GM21786 (cell line): ENCODE results near the gene CALCOCO1.
"Not testable (repeated sequence)": the region's sequence is repeated elsewhere in the genome, so short reads cannot be mapped to it uniquely, and the experiment has no call there.

Experiments used
- ATAC-seq: cut with Tn5 transposase; IDR thresholded peaks from one replicate; pipeline ENCODE4 v1.9.1; 2021; ENCODE audit not compliant: unreplicated experiment

Gene CALCOCO1

GRCh38 chr12:53735556-53735955, 8.3 kb upstream of the CALCOCO1 start:
- no peak for ATAC-seq

GRCh38 chr12:53734425-53734824, 7.2 kb upstream of the CALCOCO1 start:
- no peak for ATAC-seq

- ATAC-seq, result no peak
Observed at GRCh38 chr12:53733807-53734200, 6.6 kb upstream of the CALCOCO1 start.

- ATAC-seq, result no peak
Observed at GRCh38 chr12:53733051-53733806, 6.0 kb upstream of the CALCOCO1 start.

GRCh38 chr12:53729644-53730043, 2.4 kb upstream of the CALCOCO1 start:
- ATAC-seq, result no peak

- no peak for ATAC-seq
Observed at GRCh38 chr12:53728206-53728605, 954 bp upstream of the CALCOCO1 start.

GRCh38 chr12:53726946-53727309, 324 bp downstream of the CALCOCO1 start:
- ATAC-seq, result no peak

- ATAC-seq, result no peak
Observed at GRCh38 chr12:53726341-53726740, 911 bp downstream of the CALCOCO1 start.

GRCh38 chr12:53725824-53726223, 1.4 kb downstream of the CALCOCO1 start:
- no peak for ATAC-seq

- ATAC-seq, result no peak
Observed at GRCh38 chr12:53722450-53723041, 4.7 kb downstream of the CALCOCO1 start.

- no peak for ATAC-seq
Observed at GRCh38 chr12:53720946-53721345, 6.3 kb downstream of the CALCOCO1 start.

- ATAC-seq, result no peak
Observed at GRCh38 chr12:53719649-53720048, 7.6 kb downstream of the CALCOCO1 start.

GRCh38 chr12:53718567-53718966, 8.7 kb downstream of the CALCOCO1 start:
- ATAC-seq, result not testable (repeated sequence)

GRCh38 chr12:53717319-53717718, 9.9 kb downstream of the CALCOCO1 start:
- ATAC-seq, result no peak

GRCh38 chr12:53714004-53714403, 13.2 kb downstream of the CALCOCO1 start:
- ATAC-seq, result no peak

GRCh38 chr12:53713516-53713915, 13.7 kb downstream of the CALCOCO1 start:
- no peak for ATAC-seq

GRCh38 chr12:53712059-53712643, 15.1 kb downstream of the CALCOCO1 start:
- ATAC-seq, result no peak

- no peak for ATAC-seq
Observed at GRCh38 chr12:53710091-53710490, 17.2 kb downstream of the CALCOCO1 start.

GRCh38 chr12:53709671-53710070, 17.6 kb downstream of the CALCOCO1 start:
- ATAC-seq, result no peak

GRCh38 chr12:53706080-53706479, 21.2 kb downstream of the CALCOCO1 start:
- ATAC-seq, result no peak

- ATAC-seq, result no peak
Observed at GRCh38 chr12:53703756-53704155, 23.5 kb downstream of the CALCOCO1 start.

GRCh38 chr12:53701518-53702264, 25.6 kb downstream of the CALCOCO1 start:
- peak; percentile 48 for ATAC-seq
